HepG2 (cell line): ENCODE results near the gene GRID1. TPM values are rescaled to one million over a fixed set of nuclear protein-coding genes. Genes with fewer than 3 reads are reported as not detected.

Experiments
- ATAC-seq: fragments of 200-7000 bp; cut with Tn5 transposase; 3 replicates; pipeline ENCODE4 v1.9.1; 2020; ENCODE audit warnings: mild to moderate bottlenecking, moderate library complexity
- BruUV-seq: library from RNA; stranded (reverse); fragments of 400-500 nt; replicated peaks from 2 replicates; lab custom pipeline; 2021; lab: Mats Ljungman, UMichigan
- CTCF ChIA-PET: fragments of 300-600 bp; formaldehyde crosslinking; extraction: SDS; loops from one replicate; lab custom pipeline; 2021; ENCODE audit warnings: low total read pairs, inconsistent platforms, low intra/inter-chr PET ratio; lab: Yijun Ruan, JAX
- POLR2A ChIA-PET: fragments of 350-600 bp; sonication (Branson Sonifier 250); formaldehyde crosslinking; loops from one replicate; lab custom pipeline; 2020; ENCODE audit warnings: antibody characterized with exemption, inconsistent platforms; lab: Yijun Ruan, JAX
- DNase-seq: peaks from one replicate; pipeline ENCODE4 v3.0.0-alpha.2; 2015; ENCODE audit warnings: low spot score
- FAIRE-seq: peaks from 3 replicates; lab custom pipeline; 2011; peaks lifted over from hg19 to GRCh38; lab: Jason Lieb, UNC
- H2AFZ ChIP-seq: one replicate; pipeline ENCODE4 v1.6.1; 2011; ENCODE audit warnings: low read length, inconsistent platforms
- H3K27ac ChIP-seq: fragments of 300-600 bp; 3 replicates; pipeline ENCODE4 v1.8.0; 2011; ENCODE audit warnings: mixed run types, mild to moderate bottlenecking, mixed read lengths, low read length, inconsistent platforms; ENCODE audit not compliant: insufficient read depth; ENCODE audit errors: extremely low read length
- H3K27me3 ChIP-seq, 2 experiments: fragments of 200-600 bp in 1 of 2; 2 replicates in 1 of 2; 3 replicates in 1 of 2; pipeline versions ENCODE4 v1.6.0 to v1.8.0; 2011; ENCODE audit warnings: low read length in 2 of 2, mild to moderate bottlenecking in 2 of 2, moderate library complexity in 2 of 2, inconsistent platforms in 1 of 2; ENCODE audit not compliant: insufficient read depth in 2 of 2, control insufficient read depth in 1 of 2
- H3K36me3 ChIP-seq, 2 experiments: fragments of 200-600 bp in 1 of 2; replicated peaks in 1 of 2; 2 replicates in 1 of 2; 3 replicates in 1 of 2; pipeline versions ENCODE4 v1.5.1 to v1.8.0; 2011; ENCODE audit warnings: low read length in 2 of 2, inconsistent platforms in 1 of 2; ENCODE audit not compliant: insufficient read depth in 2 of 2, control insufficient read depth in 1 of 2
- H3K4me1 ChIP-seq: 2 replicates; pipeline ENCODE4 v1.5.1; 2012; ENCODE audit warnings: low read length, inconsistent platforms; ENCODE audit not compliant: insufficient read depth
- H3K4me2 ChIP-seq: 2 replicates; pipeline ENCODE4 v1.6.0; 2011; ENCODE audit warnings: low read depth, low read length, inconsistent platforms
- H3K4me3 ChIP-seq, 3 experiments: fragments of 200-600 bp in 1 of 3; sonication (generic), shearing (Covaris generic) in 1 of 3; replicated peaks in 1 of 3; 2 replicates each; pipeline ENCODE4 v1.5.1; 2011 to 2016; ENCODE audit warnings: low read length in 3 of 3, inconsistent platforms in 2 of 3, low read depth in 2 of 3, mild to moderate bottlenecking in 2 of 3, control low read depth in 1 of 3, mixed read lengths in 1 of 3; ENCODE audit not compliant: insufficient read depth in 1 of 3
- H3K79me2 ChIP-seq: one replicate; pipeline ENCODE4 v1.6.1; 2011; ENCODE audit warnings: low read length, inconsistent platforms; ENCODE audit not compliant: insufficient read depth
- H3K9ac ChIP-seq: 2 replicates; pipeline ENCODE4 v1.6.0; 2011; ENCODE audit warnings: mild to moderate bottlenecking, low read depth, low read length, inconsistent platforms; ENCODE audit not compliant: insufficient read depth
- H3K9me3 ChIP-seq: 2 replicates; pipeline ENCODE4 v1.5.1; 2012; ENCODE audit warnings: mild to moderate bottlenecking, low read length
- H4K20me1 ChIP-seq: 2 replicates; pipeline ENCODE4 v1.6.0; 2011; ENCODE audit warnings: inconsistent platforms, mild to moderate bottlenecking, low read length, moderate library complexity; ENCODE audit not compliant: insufficient read depth
- ATF6 ChIP-seq: sonication (generic); formaldehyde crosslinking; conservative IDR thresholded peaks from 2 replicates; pipeline ENCODE4 v1.4.0; 2020; ENCODE audit warnings: missing genetic modification reagents
- CHCHD3 ChIP-seq: sonication (generic); formaldehyde crosslinking; IDR thresholded peaks from 2 replicates; pipeline ENCODE4 v1.8.0; 2022; ENCODE audit warnings: mild to moderate bottlenecking, missing genetic modification reagents, moderate library complexity
- EED ChIP-seq: sonication (generic); formaldehyde crosslinking; IDR thresholded peaks from 2 replicates; pipeline ENCODE4 v1.5.0; 2020; ENCODE audit warnings: mild to moderate bottlenecking, missing genetic modification reagents
- HMGA1 ChIP-seq: sonication (generic); formaldehyde crosslinking; conservative IDR thresholded peaks from 2 replicates; pipeline ENCODE4 v1.4.0; 2020; ENCODE audit warnings: missing genetic modification reagents
- IRF9 ChIP-seq: sonication (generic); formaldehyde crosslinking; IDR thresholded peaks from 2 replicates; pipeline ENCODE4 v1.8.0; 2022; ENCODE audit warnings: missing genetic modification reagents, mild to moderate bottlenecking, borderline replicate concordance
- KDM6A ChIP-seq: IDR thresholded peaks from 2 replicates; pipeline ENCODE4 v1.6.1; 2016; ENCODE audit warnings: low read depth
- SP1 ChIP-seq, 2 experiments: fragments of 450-650 bp in 1 of 2; sonication (generic) in 1 of 2; formaldehyde crosslinking in 1 of 2; IDR thresholded peaks; 2 replicates each; pipeline versions ENCODE4 v1.4.0 to v1.6.1; 2016 to 2020; ENCODE audit warnings: missing genetic modification reagents in 1 of 2
- TFDP1 ChIP-seq: IDR thresholded peaks from 2 replicates; pipeline ENCODE4 v1.6.1; 2016; ENCODE audit warnings: missing compliant biosample characterization, missing genetic modification reagents, borderline replicate concordance
- YEATS4 ChIP-seq: sonication (generic); formaldehyde crosslinking; IDR thresholded peaks from 2 replicates; pipeline ENCODE4 v1.4.0; 2020; ENCODE audit warnings: missing genetic modification reagents, borderline replicate concordance
- ZBTB7B ChIP-seq: sonication (generic); formaldehyde crosslinking; IDR thresholded peaks from 2 replicates; pipeline ENCODE4 v1.4.0; 2020; ENCODE audit warnings: missing genetic modification reagents
- ZNF510 ChIP-seq: sonication (generic); formaldehyde crosslinking; IDR thresholded peaks from 2 replicates; pipeline ENCODE4 v1.4.0; 2020; ENCODE audit warnings: low read depth, mild to moderate bottlenecking, missing genetic modification reagents
- WGBS: methylation state at CpG from one replicate; pipeline ENCODE4 v1.1.6; 2017; ENCODE audit warnings: low lambda C conversion rate; 5-methylcytosine and 5-hydroxymethylcytosine counted together
- in situ Hi-C: cut with HindIII; loops from 2 replicates; pipeline ENCODE4 v1.10.0; 2017; ENCODE audit warnings: low pct_unique_long_range_greater_than_20kb; ENCODE audit not compliant: extremely low pct_ligation_motif_present
- intact Hi-C: fragments of 100-400 bp; cut with micrococcal nuclease; formaldehyde crosslinking; loops from one replicate; pipeline ENCODE4 v1.10.0; 2022; ENCODE audit not compliant: unreplicated experiment
- polyA plus RNA-seq, 8 experiments: library from polyadenylated mRNA; depleted of rRNA in 3 of 8; stranded (reverse) in 7 of 8; unstranded in 1 of 8; fragments of >200 nt; fragmentation: Illumina TruSeq in 4 of 8; extraction: Trizol in 4 of 8; gene quantifications; 2 replicates each; pipeline versions ENCODE4 v1.2.1 to v1.2.3, GENCODE V29; 2011 to 2016; ENCODE audit warnings: low read depth in 4 of 8, missing spikeins in 1 of 8, mixed read lengths in 1 of 8; ENCODE audit not compliant: insufficient read depth in 1 of 8
- total RNA-seq, 5 experiments: library from RNA; depleted of rRNA; stranded (reverse); fragments of >200 nt; fragmentation: Illumina TruSeq; extraction: Trizol; gene quantifications; 2 replicates each; pipeline ENCODE4 v1.2.3, GENCODE V29; 2016; ENCODE audit warnings: low read depth in 1 of 5
- TF ChIP-seq, protein P1 (sequence below): sonication (generic); formaldehyde crosslinking; IDR thresholded peaks from 2 replicates; pipeline ENCODE4 v1.5.0; 2020; ENCODE audit warnings: missing genetic modification reagents, mild to moderate bottlenecking, borderline replicate concordance

The GRID1 gene
- total and polyA plus RNA-seq, 2 of the 13 experiments (the other 11 are each of a cell fraction or from before 2014, with no cell fraction given): 0.05 TPM; not detected in 1

- no peak for DNase-seq
- H3K36me3 ChIP-seq: no peaks in the 10 kb centered on the region
- no peak overlapping the region for H3K4me2 ChIP-seq
- TF ChIP-seq TFDP1 (CRISPR knock-in tag) (no peak), YEATS4 (CRISPR knock-in tag) (no peak)
- TF ChIP-seq, all 625 proteins: peak for 0
- peaks cover 2 to 13% of the 10 kb centered on the region in 2 experiments; a peak in 3 of 5 replicates for H3K27me3 ChIP-seq
- H4K20me1 ChIP-seq: no peaks in the 10 kb centered on the region
- no peak overlapping the region for H3K9ac ChIP-seq
- H2AFZ ChIP-seq: no peak overlapping the region
- no peak overlapping the region for H3K4me3 ChIP-seq
- H3K9me3 ChIP-seq: no peaks in the 10 kb centered on the region
- H3K27ac ChIP-seq: no peak overlapping the region
- intact Hi-C loops: no loop called here
- ATAC-seq: no peak
- ChIA-PET POLR2A (no interaction called here), CTCF (no interaction called here)
- H3K79me2 ChIP-seq: no peaks in the 10 kb centered on the region
- no peaks in the 10 kb centered on the region for H3K4me1 ChIP-seq
- 7% methylated on average over 7 of the region's 7 CpGs for WGBS
- BruUV-seq: no TSS peak
- FAIRE-seq: no peak
- in situ Hi-C loops: no loop called here
These were observed 32.6 kb downstream of the GRID1 start for GRCh38 chr10:86333826-86334487.

DNA sequence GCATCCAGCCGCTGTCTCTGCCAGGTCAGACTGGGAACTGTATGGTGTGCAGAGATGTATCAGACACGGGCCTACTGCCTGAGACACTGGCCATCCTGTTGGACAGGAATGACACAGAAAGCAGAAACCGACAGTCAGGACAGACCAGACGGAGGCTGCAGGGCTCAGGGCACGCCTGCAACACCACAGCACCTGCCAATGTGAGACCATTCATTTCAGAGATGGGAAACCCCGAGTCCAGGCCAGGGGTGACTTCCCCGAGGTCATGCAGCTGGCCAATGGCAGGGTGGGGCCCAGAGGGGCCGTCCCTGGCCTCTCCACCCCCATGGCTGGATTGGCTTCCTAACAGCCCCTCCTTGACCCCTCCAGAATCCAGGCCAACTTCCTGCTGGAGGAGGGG is 34.7 kb downstream of the GRID1 start:
- no peak; the same call in 2 of the 3 replicates for ATAC-seq
- H4K20me1 ChIP-seq: no peaks in the 10 kb centered on the region
- DNase-seq: no peak
- H3K9me3 ChIP-seq: no peaks in the 10 kb centered on the region
- ChIA-PET CTCF (no interaction called here), POLR2A (no interaction called here)
- intact Hi-C loops (no loop called here), in situ Hi-C loops (no loop called here)
- H3K36me3 ChIP-seq: no peaks in the 10 kb centered on the region
- H3K4me2 ChIP-seq: no peak overlapping the region
- no peak overlapping the region for H2AFZ ChIP-seq
- no peaks in the 10 kb centered on the region for H3K79me2 ChIP-seq
- 0% methylated on average over 1 of the region's 8 CpGs for WGBS
- no peaks in the 10 kb centered on the region for H3K4me1 ChIP-seq
- no peak for FAIRE-seq
- no peak overlapping the region for H3K4me3 ChIP-seq
- no TSS peak for BruUV-seq
- H3K27me3 ChIP-seq: peaks cover 2 to 11% of the 10 kb centered on the region in 2 experiments; a peak in 3 of 5 replicates
- H3K9ac ChIP-seq: no peak overlapping the region
- H3K27ac ChIP-seq: no peak overlapping the region
- no peak for TF ChIP-seq ZNF510 (CRISPR knock-in tag)
- TF ChIP-seq EED (CRISPR knock-in tag): no peak
- no peak for TF ChIP-seq IRF9 (CRISPR knock-in tag)
- no peak for TF ChIP-seq ZBTB7B (CRISPR knock-in tag)
- TF ChIP-seq SP1 (IDR thresholded peaks at IDR 0.05): no peak
- no peak for TF ChIP-seq SP1 (CRISPR knock-in tag; IDR thresholded peaks at IDR 0.05)
- no peak for TF ChIP-seq KDM6A (CRISPR knock-in tag)
- no peak for TF ChIP-seq ATF6
- TF ChIP-seq CHCHD3: no peak
- no peak for TF ChIP-seq HMGA1
- TF ChIP-seq, protein P1, sequence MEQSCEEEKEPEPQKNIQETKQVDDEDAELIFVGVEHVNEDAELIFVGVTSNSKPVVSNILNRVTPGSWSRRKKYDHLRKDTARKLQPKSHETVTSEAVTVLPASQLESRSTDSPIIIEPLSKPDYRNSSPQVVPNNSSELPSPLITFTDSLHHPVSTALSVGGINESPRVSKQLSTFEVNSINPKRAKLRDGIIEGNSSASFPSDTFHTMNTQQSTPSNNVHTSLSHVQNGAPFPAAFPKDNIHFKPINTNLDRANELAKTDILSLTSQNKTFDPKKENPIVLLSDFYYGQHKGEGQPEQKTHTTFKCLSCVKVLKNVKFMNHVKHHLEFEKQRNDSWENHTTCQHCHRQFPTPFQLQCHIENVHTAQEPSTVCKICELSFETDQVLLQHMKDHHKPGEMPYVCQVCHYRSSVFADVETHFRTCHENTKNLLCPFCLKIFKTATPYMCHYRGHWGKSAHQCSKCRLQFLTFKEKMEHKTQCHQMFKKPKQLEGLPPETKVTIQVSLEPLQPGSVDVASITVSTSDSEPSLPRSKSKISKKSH (CRISPR knock-in tag): no peak
